Suprapubic skin (tissue), 4 donors: ENCODE data around the gene FASLG. TPM values are rescaled to one million over a fixed set of nuclear protein-coding genes. Genes with fewer than 3 reads are reported as not detected.

Experiments
- DNase-seq, 2 donors: peaks; one replicate each; pipeline ENCODE4 v3.0.0-alpha.2; 2019; ENCODE audit warnings: low spot score in 2 of 2
- H3K27ac ChIP-seq: fragments of 200-600 bp; sonication (generic); one replicate; pipeline ENCODE4 v1.5.1; 2019
- H3K27me3 ChIP-seq: fragments of 200-600 bp; sonication (generic); one replicate; pipeline ENCODE4 v1.5.1; 2019
- H3K36me3 ChIP-seq: fragments of 200-600 bp; sonication (generic); one replicate; pipeline ENCODE4 v1.5.1; 2019
- H3K4me1 ChIP-seq: fragments of 200-600 bp; sonication (generic); one replicate; pipeline ENCODE4 v1.5.1; 2019
- H3K4me3 ChIP-seq: fragments of 200-600 bp; sonication (generic); one replicate; pipeline ENCODE4 v1.5.1; 2019; ENCODE audit warnings: mild to moderate bottlenecking
- H3K9me3 ChIP-seq: fragments of 200-600 bp; sonication (generic); one replicate; pipeline ENCODE4 v1.5.1; 2019
- EP300 ChIP-seq: sonication (generic); formaldehyde crosslinking; IDR thresholded peaks from one replicate; pipeline ENCODE4 v1.6.1; 2017; ENCODE audit warnings: antibody characterized with exemption
- POLR2A ChIP-seq, 2 donors: fragments of 450-650 bp; IDR thresholded peaks; one replicate each; pipeline ENCODE4 v1.6.1; 2017; ENCODE audit warnings: antibody characterized with exemption in 2 of 2, mild to moderate bottlenecking in 2 of 2, moderate library complexity in 2 of 2
- POLR2AphosphoS5 ChIP-seq, 3 donors: sonication (generic); formaldehyde crosslinking; IDR thresholded peaks; one replicate each; pipeline ENCODE4 v1.6.1; 2017; ENCODE audit warnings: antibody characterized with exemption in 3 of 3
- WGBS: methylation state at CpG from one replicate; pipeline ENCODE4 v1.1.5; 2018; 5-methylcytosine and 5-hydroxymethylcytosine counted together
- total RNA-seq, 4 donors: library from RNA; depleted of rRNA; stranded (reverse); fragments of >200 nt; gene quantifications; one replicate each; pipeline ENCODE4 v1.1.0, GENCODE V29; 2016
- TF ChIP-seq, protein P1 (sequence below), 2 donors: fragments of 200-600 bp in 1 of 2; fragments of 450-650 bp in 1 of 2; sonication (generic) in 1 of 2; IDR thresholded peaks; one replicate each; pipeline ENCODE4 v1.5.1; 2016 to 2019; ENCODE audit warnings: antibody characterized with exemption in 2 of 2, mild to moderate bottlenecking in 1 of 2, moderate library complexity in 1 of 2

The FASLG gene
- total RNA-seq, 4 donors from 2014 or later = not detected

DNA sequence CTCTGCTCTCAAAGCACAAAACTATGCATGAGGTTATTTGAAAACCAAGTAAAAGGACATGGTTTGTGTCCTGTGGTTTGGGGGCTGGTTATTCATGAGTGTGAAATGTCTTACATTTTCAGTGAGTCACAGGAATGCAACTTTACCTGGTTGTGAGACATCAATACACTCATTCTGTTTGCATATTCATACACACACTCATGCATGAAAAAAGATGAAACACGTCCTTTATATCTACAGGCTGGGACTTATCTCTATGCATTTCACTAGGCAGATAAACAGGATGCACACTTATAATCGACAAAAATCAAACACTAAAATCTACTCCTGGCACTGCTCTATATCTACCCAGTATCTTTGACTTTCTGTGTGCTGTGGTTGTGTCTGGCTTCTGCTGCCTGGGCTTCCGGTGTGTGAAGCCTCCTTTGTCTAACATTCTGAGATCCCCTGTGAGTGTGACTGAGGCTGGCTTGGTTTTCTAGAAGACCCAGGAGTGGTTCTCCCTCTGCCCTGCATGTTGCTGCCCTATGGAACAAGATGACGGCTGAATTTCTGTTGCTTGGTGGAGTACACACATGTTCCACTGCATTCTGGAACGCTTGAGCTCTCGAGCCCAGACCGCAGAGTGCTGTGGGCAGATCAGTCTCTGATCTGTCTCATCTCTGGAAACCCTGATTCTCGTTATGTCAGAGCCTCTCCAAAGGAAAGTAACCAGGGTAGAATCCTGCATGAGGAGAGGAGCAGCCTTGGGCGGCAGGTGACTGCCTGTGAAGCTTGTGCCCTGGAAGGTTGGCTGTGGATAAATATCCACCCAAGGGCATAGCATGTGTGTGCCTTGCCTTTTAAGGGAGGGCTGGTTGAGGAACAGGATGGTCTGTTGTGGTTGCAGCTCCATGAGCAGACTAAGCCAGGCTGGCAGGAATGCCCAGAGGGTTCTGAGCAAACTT, 19.7 kb upstream of the FASLG start:
- no peaks in the 10 kb centered on the region for H3K9me3 ChIP-seq
- 40% methylated on average over 8 of the region's 9 CpGs for WGBS
- no peak for DNase-seq
- H3K36me3 ChIP-seq = no peaks in the 10 kb centered on the region
- TF ChIP-seq, protein P1, sequence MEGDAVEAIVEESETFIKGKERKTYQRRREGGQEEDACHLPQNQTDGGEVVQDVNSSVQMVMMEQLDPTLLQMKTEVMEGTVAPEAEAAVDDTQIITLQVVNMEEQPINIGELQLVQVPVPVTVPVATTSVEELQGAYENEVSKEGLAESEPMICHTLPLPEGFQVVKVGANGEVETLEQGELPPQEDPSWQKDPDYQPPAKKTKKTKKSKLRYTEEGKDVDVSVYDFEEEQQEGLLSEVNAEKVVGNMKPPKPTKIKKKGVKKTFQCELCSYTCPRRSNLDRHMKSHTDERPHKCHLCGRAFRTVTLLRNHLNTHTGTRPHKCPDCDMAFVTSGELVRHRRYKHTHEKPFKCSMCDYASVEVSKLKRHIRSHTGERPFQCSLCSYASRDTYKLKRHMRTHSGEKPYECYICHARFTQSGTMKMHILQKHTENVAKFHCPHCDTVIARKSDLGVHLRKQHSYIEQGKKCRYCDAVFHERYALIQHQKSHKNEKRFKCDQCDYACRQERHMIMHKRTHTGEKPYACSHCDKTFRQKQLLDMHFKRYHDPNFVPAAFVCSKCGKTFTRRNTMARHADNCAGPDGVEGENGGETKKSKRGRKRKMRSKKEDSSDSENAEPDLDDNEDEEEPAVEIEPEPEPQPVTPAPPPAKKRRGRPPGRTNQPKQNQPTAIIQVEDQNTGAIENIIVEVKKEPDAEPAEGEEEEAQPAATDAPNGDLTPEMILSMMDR (IDR thresholded peaks at IDR 0.05) = no peak
- TF ChIP-seq POLR2AphosphoS5 (IDR thresholded peaks at IDR 0.05) (no peak), POLR2A (IDR thresholded peaks at IDR 0.05) (no peak), EP300 (no peak)
- peaks cover 8% of the 10 kb centered on the region for H3K4me1 ChIP-seq
- peak overlapping the region; percentile 17 for H3K27ac ChIP-seq
- no peaks in the 10 kb centered on the region for H3K27me3 ChIP-seq
- no peak overlapping the region for H3K4me3 ChIP-seq

GRCh38 chr1:172640111-172640510, 18.8 kb upstream of the FASLG start:
- DNase-seq = no peak
- 84% methylated on average over 8 of the region's 8 CpGs for WGBS
- TF ChIP-seq, protein P1 (IDR thresholded peaks at IDR 0.05) = no peak
- TF ChIP-seq EP300 = no peak
- no peak for TF ChIP-seq POLR2AphosphoS5 (IDR thresholded peaks at IDR 0.05)
- TF ChIP-seq POLR2A (IDR thresholded peaks at IDR 0.05) = no peak
- H3K4me1 ChIP-seq = peaks cover 8% of the 10 kb centered on the region
- H3K4me3 ChIP-seq = no peak overlapping the region
- H3K36me3 ChIP-seq = no peaks in the 10 kb centered on the region
- H3K9me3 ChIP-seq = no peaks in the 10 kb centered on the region
- H3K27me3 ChIP-seq = no peaks in the 10 kb centered on the region
- no peak overlapping the region for H3K27ac ChIP-seq

DNA sequence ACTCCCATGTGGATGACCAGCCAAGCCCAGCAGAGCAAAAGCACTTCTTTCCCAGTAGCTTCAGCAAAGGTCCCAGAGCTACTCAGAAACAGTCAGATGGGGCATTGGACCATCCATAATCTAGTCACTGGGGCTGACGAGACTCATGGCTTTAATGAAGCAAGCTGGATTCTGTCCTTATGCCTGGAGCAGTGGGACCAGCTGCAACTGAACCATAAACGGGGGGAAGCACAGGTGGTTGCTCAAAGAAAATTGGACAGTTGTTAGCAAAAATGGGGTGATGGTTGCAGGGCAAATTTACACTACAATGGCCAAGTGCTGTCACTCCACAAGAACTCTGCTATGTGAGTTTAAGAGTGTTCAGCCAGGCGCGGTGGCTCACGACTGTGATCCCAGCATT, 17.4 kb upstream of the FASLG start:
- peaks cover 8% of the 10 kb centered on the region for H3K4me1 ChIP-seq
- no peaks in the 10 kb centered on the region for H3K27me3 ChIP-seq
- DNase-seq = no peak
- TF ChIP-seq, protein P1 (IDR thresholded peaks at IDR 0.05) = no peak
- no peak for TF ChIP-seq POLR2AphosphoS5 (IDR thresholded peaks at IDR 0.05)
- TF ChIP-seq POLR2A (IDR thresholded peaks at IDR 0.05) = no peak
- no peak for TF ChIP-seq EP300
- H3K27ac ChIP-seq = no peak overlapping the region
- 77% methylated on average over 5 of the region's 5 CpGs for WGBS
- H3K36me3 ChIP-seq = no peaks in the 10 kb centered on the region
- H3K4me3 ChIP-seq = no peak overlapping the region
- no peaks in the 10 kb centered on the region for H3K9me3 ChIP-seq

GRCh38 chr1:172642970-172643369, 15.9 kb upstream of the FASLG start:
- no peak for DNase-seq
- Histone ChIP-seq H3K4me3 (no peak overlapping the region), H3K9me3 (no peaks in the 10 kb centered on the region), H3K27ac (no peak overlapping the region), H3K4me1 (peaks cover 8% of the 10 kb centered on the region), H3K36me3 (no peaks in the 10 kb centered on the region), H3K27me3 (no peaks in the 10 kb centered on the region)
- 54% methylated on average over 6 of the region's 6 CpGs for WGBS
- no peak for TF ChIP-seq EP300
- TF ChIP-seq, protein P1 (IDR thresholded peaks at IDR 0.05) = no peak
- no peak for TF ChIP-seq POLR2AphosphoS5 (IDR thresholded peaks at IDR 0.05)
- TF ChIP-seq POLR2A (IDR thresholded peaks at IDR 0.05) = no peak

DNA sequence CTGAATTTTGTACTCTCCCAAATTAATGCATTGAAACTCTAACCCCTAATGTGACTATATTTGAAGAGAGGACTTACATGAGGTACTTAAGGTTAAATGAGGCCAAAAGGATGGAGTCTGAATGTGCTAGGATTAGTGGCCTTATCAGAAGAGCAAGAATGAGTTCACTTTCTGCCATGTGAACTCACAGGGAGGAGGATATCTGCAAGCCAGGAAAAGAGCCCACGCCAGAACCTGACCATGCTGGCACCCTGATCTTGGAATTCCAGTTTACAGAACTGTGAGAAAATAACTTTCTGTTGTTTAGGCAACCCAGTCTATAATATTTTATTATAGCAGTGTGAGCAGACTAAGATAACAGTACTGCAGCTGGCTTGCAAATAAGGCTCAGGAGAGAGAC, 12.2 kb upstream of the FASLG start:
- H3K27me3 ChIP-seq = no peaks in the 10 kb centered on the region
- no peak for DNase-seq
- no peak for TF ChIP-seq EP300
- TF ChIP-seq POLR2AphosphoS5 (IDR thresholded peaks at IDR 0.05) = no peak
- TF ChIP-seq, protein P1 (IDR thresholded peaks at IDR 0.05) = no peak
- TF ChIP-seq POLR2A (IDR thresholded peaks at IDR 0.05) = no peak
- WGBS = 55% methylated on average over 1 of the region's 1 CpG
- H3K36me3 ChIP-seq = no peaks in the 10 kb centered on the region
- H3K4me1 ChIP-seq = no peaks in the 10 kb centered on the region
- no peak overlapping the region for H3K27ac ChIP-seq
- no peak overlapping the region for H3K4me3 ChIP-seq
- H3K9me3 ChIP-seq = no peaks in the 10 kb centered on the region
